Activated naive CD4-positive, alpha-beta T cell treated with anti-CD3 and anti-CD28 coated beads, Interleukin-2, amount 50 U/mL, for 72 hours (primary cell): ENCODE results near the gene PXDN. TPM values are rescaled to one million over a fixed set of nuclear protein-coding genes. Genes with fewer than 3 reads are reported as not detected.
"Not testable (repeated sequence)": the region's sequence is repeated elsewhere in the genome, so short reads cannot be mapped to it uniquely, and the experiment has no call there.

Experiments used
- ATAC-seq, 2 donors: fragments of 150-1000 bp; cut with Tn5 transposase; 2 replicates each; pipeline ENCODE4 v1.10.0; 2021; ENCODE audit warnings: mild to moderate bottlenecking in 2 of 2, moderate library complexity in 2 of 2
- DNase-seq, 2 donors: peaks; one replicate each; pipeline ENCODE4 v3.0.0; 2021 to 2022; ENCODE audit warnings: low spot score in 2 of 2
- H3K27ac Mint-ChIP-seq, 2 donors: one replicate each; pipeline ENCODE4 v1.8.0; 2022; ENCODE audit warnings: mild to moderate bottlenecking in 2 of 2, mixed read lengths in 2 of 2
- H3K36me3 Mint-ChIP-seq, 2 donors: one replicate each; pipeline ENCODE4 v1.8.0; 2022; ENCODE audit warnings: mixed read lengths in 2 of 2
- H3K9me3 Mint-ChIP-seq, 2 donors: one replicate each; pipeline ENCODE4 v1.8.0; 2022; ENCODE audit warnings: mixed read lengths in 2 of 2
- total RNA-seq, 2 donors: library from RNA; stranded (reverse); gene quantifications; one replicate each; pipeline ENCODE4 v1.2.3, GENCODE V29; 2022

PXDN gene
- total RNA-seq, 2 donors from 2014 or later: 0.14 to 0.32 TPM

DNA sequence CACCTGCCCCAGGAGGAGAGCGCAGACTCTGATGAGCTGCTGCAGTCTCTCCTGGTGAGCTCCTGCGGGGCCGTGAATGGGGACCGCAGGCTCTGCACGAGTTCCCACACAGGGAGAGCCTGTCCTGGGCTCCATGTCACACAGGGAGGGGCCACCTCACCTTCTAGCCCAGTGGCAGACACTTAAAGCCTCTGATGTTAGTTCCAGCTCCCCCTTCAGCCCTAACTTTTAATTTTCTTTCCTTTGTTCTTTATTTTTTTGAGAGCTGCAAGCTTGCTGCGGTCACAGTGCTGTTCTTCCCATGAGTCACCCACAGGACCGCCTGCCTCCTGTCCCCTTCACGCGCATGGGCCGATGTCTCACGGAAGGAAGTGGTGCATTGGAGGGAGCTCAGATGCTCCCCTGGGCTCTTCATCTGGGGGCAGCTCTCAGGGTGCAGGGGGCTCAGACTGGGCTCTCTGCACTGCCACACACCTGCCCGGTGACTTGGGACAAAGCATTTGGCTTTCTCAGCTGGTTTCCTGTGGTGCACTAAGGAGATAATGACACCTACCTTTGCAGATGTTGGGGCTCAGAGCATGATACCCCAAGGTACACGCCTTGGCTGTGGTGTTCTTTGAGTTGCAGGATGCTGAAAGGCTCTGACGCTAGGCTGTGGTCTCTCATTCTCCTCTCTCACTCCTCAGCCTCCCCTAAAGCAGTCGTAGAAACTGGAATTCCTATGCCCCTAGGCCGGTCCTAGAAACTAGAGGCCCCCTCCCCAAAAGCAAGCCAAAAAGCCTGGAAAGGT is 37.2 kb upstream of the PXDN start:
- Mint-ChIP-seq H3K36me3 (no peaks in the 10 kb centered on the region), H3K27ac (no peak overlapping the region), H3K9me3 (no peaks in the 10 kb centered on the region)
- DNase-seq: no peak
- no peak for ATAC-seq

GRCh38 chr2:1780693-1781092 is 36.4 kb upstream of the PXDN start:
- no peak overlapping the region for H3K27ac Mint-ChIP-seq
- no peak for ATAC-seq

GRCh38 chr2:1780054-1780453 is 35.7 kb upstream of the PXDN start:
- not testable (repeated sequence) for DNase-seq, H3K36me3 Mint-ChIP-seq, H3K9me3 Mint-ChIP-seq, H3K27ac Mint-ChIP-seq, ATAC-seq

More at GRCh38 chr2:1780693-1781092, 36.4 kb upstream of the PXDN start:
- Mint-ChIP-seq H3K9me3 (no peaks in the 10 kb centered on the region), H3K36me3 (no peaks in the 10 kb centered on the region)
- DNase-seq: no peak

- Mint-ChIP-seq H3K36me3 (no peaks in the 10 kb centered on the region), H3K27ac (no peak overlapping the region), H3K9me3 (no peaks in the 10 kb centered on the region)
- DNase-seq: no peak
- ATAC-seq: no peak
These were observed 34.3 kb upstream of the PXDN start for GRCh38 chr2:1778566-1778965.

- no peak overlapping the region for H3K27ac Mint-ChIP-seq
- no peaks in the 10 kb centered on the region for H3K36me3 Mint-ChIP-seq
- no peak for DNase-seq
- ATAC-seq: no peak
- H3K9me3 Mint-ChIP-seq: no peaks in the 10 kb centered on the region
These were observed 33.5 kb upstream of the PXDN start for GRCh38 chr2:1777781-1778180.

DNA sequence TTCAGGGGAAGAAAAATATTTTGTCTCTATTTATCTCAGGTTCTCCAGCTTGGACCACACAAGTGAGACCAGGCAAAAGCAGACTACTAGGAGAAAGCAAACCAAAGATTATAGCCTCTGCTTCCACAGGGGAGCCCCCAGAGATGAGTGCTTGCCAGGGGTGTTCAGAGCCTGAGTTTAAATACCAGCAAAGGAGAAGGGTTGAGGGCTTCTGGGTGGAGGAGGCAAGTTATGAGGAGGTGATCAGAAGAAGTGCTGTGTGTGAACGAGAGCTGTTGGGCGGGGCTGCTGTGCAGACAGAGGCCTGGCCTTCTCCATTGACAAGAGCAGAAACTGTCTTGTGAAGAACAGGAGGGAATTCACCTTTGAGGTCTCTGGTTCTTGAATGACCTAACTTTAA is 32.8 kb upstream of the PXDN start:
- Mint-ChIP-seq H3K27ac (no peak overlapping the region), H3K9me3 (no peaks in the 10 kb centered on the region), H3K36me3 (no peaks in the 10 kb centered on the region)
- no peak for DNase-seq
- ATAC-seq: no peak

DNA sequence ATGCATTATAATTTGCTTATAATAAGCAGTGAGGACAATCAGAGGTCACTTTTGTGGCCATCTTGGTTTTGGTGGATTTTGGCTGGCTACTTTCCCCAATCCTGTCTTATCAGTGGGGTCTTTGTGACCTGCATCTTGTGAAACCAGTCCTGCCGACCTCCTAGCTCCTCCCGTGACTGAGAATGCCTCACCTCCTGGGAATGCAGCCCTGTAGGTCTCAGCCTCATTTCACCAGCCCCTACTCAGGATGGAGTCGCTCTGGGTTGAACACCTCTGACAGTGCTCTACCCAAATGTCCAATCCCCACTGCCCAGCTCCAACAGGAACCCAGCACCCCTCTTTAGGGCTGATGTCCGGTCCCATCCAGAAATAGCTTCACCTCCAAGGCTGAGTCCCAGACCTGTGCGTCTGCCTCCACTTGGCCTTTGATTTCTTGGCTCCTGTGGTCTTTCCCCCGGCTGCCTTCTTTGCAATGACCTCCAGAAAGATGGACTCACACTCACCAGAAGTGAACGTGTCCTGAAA is 31.3 kb upstream of the PXDN start:
- H3K27ac Mint-ChIP-seq: peak overlapping the region in 1 of 2 donors; percentile 60
- no peak for DNase-seq
- no peak for ATAC-seq
- H3K9me3 Mint-ChIP-seq: no peaks in the 10 kb centered on the region
- H3K36me3 Mint-ChIP-seq: no peaks in the 10 kb centered on the region

DNA sequence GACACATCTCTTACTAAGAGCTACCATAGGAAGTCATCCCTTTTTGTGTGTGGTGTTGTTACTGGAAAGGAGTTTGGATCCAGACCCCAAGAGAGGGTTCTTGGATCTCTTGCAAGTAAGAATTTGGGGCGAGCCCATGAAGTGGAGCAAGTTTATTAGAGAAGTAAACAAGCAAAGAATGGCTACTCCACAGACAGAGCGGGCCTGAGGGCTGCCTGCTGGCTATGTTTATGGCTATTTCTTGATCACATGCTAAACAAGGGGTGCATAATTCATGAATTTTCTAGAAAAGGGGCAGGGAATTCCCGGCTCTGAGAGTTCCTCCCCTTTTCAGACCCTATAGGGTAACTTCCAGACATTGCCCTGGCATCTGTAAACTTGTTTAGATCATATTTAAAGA is 30.6 kb upstream of the PXDN start:
- ATAC-seq (no peak), DNase-seq (no peak)
- Mint-ChIP-seq H3K36me3 (no peaks in the 10 kb centered on the region), H3K9me3 (no peaks in the 10 kb centered on the region), H3K27ac (no peak overlapping the region)

DNA sequence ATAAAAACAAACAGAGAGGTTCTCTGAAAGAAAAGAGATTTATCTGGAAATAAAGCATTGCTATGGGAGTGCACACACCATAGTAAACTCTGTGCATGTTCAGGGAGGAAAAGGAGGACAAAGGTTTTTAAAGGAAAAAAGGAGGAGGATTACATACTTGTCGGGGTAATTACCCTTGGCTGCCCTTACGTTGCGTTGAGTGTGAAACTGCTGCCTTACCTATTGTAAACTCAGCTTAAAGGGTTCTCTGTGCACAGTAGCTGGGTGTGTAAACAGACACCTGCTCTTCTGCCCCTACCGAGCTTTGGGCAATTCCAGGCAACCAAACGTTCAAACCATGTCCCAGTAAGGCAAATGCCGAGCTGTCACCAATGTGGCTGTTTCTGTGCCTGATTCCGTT is 29.6 kb upstream of the PXDN start:
- ATAC-seq: no peak
- Mint-ChIP-seq H3K9me3 (no peaks in the 10 kb centered on the region), H3K27ac (no peak overlapping the region), H3K36me3 (no peaks in the 10 kb centered on the region)
- DNase-seq: no peak

- Mint-ChIP-seq H3K9me3 (no peaks in the 10 kb centered on the region), H3K36me3 (no peaks in the 10 kb centered on the region), H3K27ac (no peak overlapping the region)
- DNase-seq (no peak), ATAC-seq (no peak)
These were observed 28.4 kb upstream of the PXDN start for GRCh38 chr2:1772471-1773267.

- no peaks in the 10 kb centered on the region for H3K9me3 Mint-ChIP-seq
- no peak overlapping the region for H3K27ac Mint-ChIP-seq
- H3K36me3 Mint-ChIP-seq: no peaks in the 10 kb centered on the region
- ATAC-seq: no peak
- no peak for DNase-seq
These were observed 27.4 kb upstream of the PXDN start for GRCh38 chr2:1771626-1772280.

GRCh38 chr2:1770566-1771380 is 26.5 kb upstream of the PXDN start:
- DNase-seq: no peak
- no peak for ATAC-seq
- Mint-ChIP-seq H3K27ac (no peak overlapping the region), H3K9me3 (no peaks in the 10 kb centered on the region), H3K36me3 (no peaks in the 10 kb centered on the region)

- Mint-ChIP-seq H3K27ac (no peak overlapping the region), H3K9me3 (no peaks in the 10 kb centered on the region), H3K36me3 (no peaks in the 10 kb centered on the region)
- peak; percentile 56 to 69 for ATAC-seq
- DNase-seq: peak in 1 of 2 donors; percentile 68
These were observed 25.5 kb upstream of the PXDN start for GRCh38 chr2:1769703-1770422.

- no peaks in the 10 kb centered on the region for H3K9me3 Mint-ChIP-seq
- no peak overlapping the region for H3K27ac Mint-ChIP-seq
- ATAC-seq: no peak
- DNase-seq: no peak
- H3K36me3 Mint-ChIP-seq: no peaks in the 10 kb centered on the region
These were observed 23.8 kb upstream of the PXDN start for GRCh38 chr2:1767939-1768691.
